Stomach (tissue), 9 donors: ENCODE measurements around the gene GGN. TPM values are rescaled to one million over a fixed set of nuclear protein-coding genes. Genes with fewer than 3 reads are reported as not detected.

Source experiments
- DNase-seq, 2 donors: peaks; one replicate each; pipeline versions ENCODE4 v3.0.0 to v3.0.0-alpha.2; 2013 to 2019
- H3K27ac ChIP-seq, 5 donors: fragments of 200-600 bp in 4 of 5; sonication (generic) in 4 of 5; one replicate each; pipeline ENCODE4 v1.5.1; 2013 to 2019; ENCODE audit warnings: mild to moderate bottlenecking in 1 of 5, moderate library complexity in 1 of 5
- H3K27me3 ChIP-seq, 3 donors: fragments of 200-600 bp; sonication (generic); one replicate each; pipeline ENCODE4 v1.5.1; 2017 to 2019; ENCODE audit warnings: mixed run types in 1 of 3
- H3K36me3 ChIP-seq, 4 donors: fragments of 200-600 bp; sonication (generic); 1 replicate in 3 of 4; 2 replicates in 1 of 4; pipeline ENCODE4 v1.5.1; 2016 to 2019
- H3K4me1 ChIP-seq, 4 donors: fragments of 200-600 bp; sonication (generic); one replicate each; pipeline ENCODE4 v1.5.1; 2016 to 2019
- H3K4me3 ChIP-seq, 4 donors: fragments of 200-600 bp; sonication (generic) in 3 of 4; one replicate each; pipeline ENCODE4 v1.5.1; 2016 to 2019; ENCODE audit warnings: mild to moderate bottlenecking in 1 of 4
- H3K9me3 ChIP-seq, 4 donors: fragments of 200-600 bp; sonication (generic); one replicate each; pipeline ENCODE4 v1.5.1; 2016 to 2019
- EP300 ChIP-seq: sonication (generic); formaldehyde crosslinking; IDR thresholded peaks from one replicate; pipeline ENCODE4 v1.6.1; 2017; ENCODE audit warnings: antibody characterized with exemption
- POLR2A ChIP-seq, 4 donors: fragments of 450-650 bp; IDR thresholded peaks; one replicate each; pipeline ENCODE4 v1.6.1; 2016; ENCODE audit warnings: antibody characterized with exemption in 4 of 4, control low read depth in 2 of 4, mild to moderate bottlenecking in 1 of 4, moderate library complexity in 1 of 4
- POLR2AphosphoS5 ChIP-seq, 3 donors: sonication (generic); formaldehyde crosslinking; IDR thresholded peaks; one replicate each; pipeline ENCODE4 v1.6.1; 2016; ENCODE audit warnings: antibody characterized with exemption in 3 of 3
- WGBS, 5 donors: extraction: QIAGEN DNeasy Blood & Tissue Kit in 3 of 5; methylation state at CpG; one replicate each; pipeline versions ENCODE4 v1.1.5 to v1.1.7; 2013 to 2018; 5-methylcytosine and 5-hydroxymethylcytosine counted together
- intact Hi-C: fragments of 100-400 bp; cut with DNase I; formaldehyde crosslinking; loops from one replicate; pipeline ENCODE4 v1.15.1; 2023; ENCODE audit warnings: low total_unique reads
- polyA plus RNA-seq, 3 donors: library from polyadenylated mRNA; stranded (reverse); fragments of 200-250 nt; gene quantifications; one replicate each; pipeline ENCODE4 v1.2.3, GENCODE V29; 2013
- total RNA-seq, 5 donors: library from RNA; depleted of rRNA; stranded (reverse); fragments of >200 nt; gene quantifications; one replicate each; pipeline versions ENCODE4 v1.1.0 to v1.2.3, GENCODE V29; 2014 to 2016
- TF ChIP-seq, protein P1 (sequence below), 7 experiments: fragments of 450-650 bp in 4 of 7; fragments of 200-600 bp in 3 of 7; sonication (generic) in 3 of 7; IDR thresholded peaks; one replicate each; pipeline ENCODE4 v1.5.1; 2016 to 2019; ENCODE audit warnings: antibody characterized with exemption in 7 of 7, control low read depth in 2 of 7, mild to moderate bottlenecking in 1 of 7
- donor health status: healthy with polysubstance abuse.
- donor health status: Bipolar disorder and iron deficiency.
- donor health status: healthy.

The GGN gene
- total and polyA plus RNA-seq, 8 donors: 0.19 to 0.30 TPM; not detected in 6

DNA sequence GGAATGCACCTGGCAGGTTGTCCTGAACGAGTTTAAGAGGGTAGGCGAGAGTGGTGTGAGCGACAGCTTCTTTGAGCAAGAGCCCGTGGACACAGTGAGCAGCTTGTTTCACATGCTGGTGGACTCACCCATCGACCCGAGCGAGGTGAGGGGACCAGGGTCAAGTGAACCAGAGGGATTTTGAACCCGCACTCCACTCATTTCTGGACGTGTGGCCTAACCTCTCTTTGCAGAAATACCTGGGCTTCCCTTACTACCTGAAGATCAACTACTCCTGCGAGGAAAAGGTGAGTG lies 50.5 kb downstream of the GGN start:
- intact Hi-C loops: no loop called here
- no peaks in the 10 kb centered on the region for H3K9me3 ChIP-seq
- 52 to 64% (median 57%) methylated on average over 8 to 10 of the region's 10 CpGs for WGBS, 5 donors

DNA sequence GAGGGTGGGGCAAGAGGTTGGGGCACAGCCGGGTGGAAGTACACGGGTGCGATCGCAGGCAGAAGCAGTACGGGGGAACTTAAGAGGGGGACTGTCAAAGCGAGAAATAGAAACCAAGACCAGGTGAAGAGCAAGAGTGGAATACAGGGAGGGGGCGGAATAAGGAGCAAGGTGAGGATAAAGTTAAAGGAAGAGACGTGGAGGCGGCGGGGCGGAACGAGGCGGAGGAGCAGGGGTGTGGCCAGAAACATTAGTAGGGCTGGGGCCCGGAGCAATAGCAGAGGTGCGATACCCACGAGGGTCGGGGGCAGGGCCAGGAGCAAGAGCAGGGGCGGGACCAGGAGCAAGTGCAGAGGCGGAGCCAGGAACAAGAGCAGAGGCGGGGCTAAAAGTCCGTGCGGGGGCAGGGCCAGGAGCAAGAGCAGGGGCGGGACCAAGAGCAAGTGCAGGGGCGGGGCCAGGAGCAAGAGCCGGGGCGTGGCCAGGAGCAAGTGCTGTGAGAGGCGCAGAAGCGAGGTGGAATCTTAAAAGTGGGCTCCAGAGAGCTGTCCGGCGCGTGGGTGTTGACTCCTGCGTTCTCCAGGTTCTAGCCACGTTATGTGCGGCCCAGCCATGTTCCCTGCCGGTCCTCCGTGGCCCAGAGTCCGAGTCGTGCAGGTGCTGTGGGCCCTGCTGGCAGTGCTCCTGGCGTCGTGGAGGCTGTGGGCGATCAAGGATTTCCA lies 51.0 kb downstream of the GGN start:
- H3K4me1 ChIP-seq: peaks cover 7 to 27% (median 17%) of the 10 kb centered on the region in 4 donors
- no peaks in the 10 kb centered on the region for H3K27me3 ChIP-seq
- peaks cover 0 to 24% (median 0%) of the 10 kb centered on the region in 4 donors for H3K36me3 ChIP-seq
- peak; percentile 98 for DNase-seq
- intact Hi-C loops: no loop called here
- H3K9me3 ChIP-seq: no peaks in the 10 kb centered on the region
- 1 to 6% (median 3%) methylated on average over 41 of the region's 41 CpGs for WGBS, 5 donors
- H3K27ac ChIP-seq: peak overlapping the region; percentile 91 to 98 (median 97)
- TF ChIP-seq, protein P1, sequence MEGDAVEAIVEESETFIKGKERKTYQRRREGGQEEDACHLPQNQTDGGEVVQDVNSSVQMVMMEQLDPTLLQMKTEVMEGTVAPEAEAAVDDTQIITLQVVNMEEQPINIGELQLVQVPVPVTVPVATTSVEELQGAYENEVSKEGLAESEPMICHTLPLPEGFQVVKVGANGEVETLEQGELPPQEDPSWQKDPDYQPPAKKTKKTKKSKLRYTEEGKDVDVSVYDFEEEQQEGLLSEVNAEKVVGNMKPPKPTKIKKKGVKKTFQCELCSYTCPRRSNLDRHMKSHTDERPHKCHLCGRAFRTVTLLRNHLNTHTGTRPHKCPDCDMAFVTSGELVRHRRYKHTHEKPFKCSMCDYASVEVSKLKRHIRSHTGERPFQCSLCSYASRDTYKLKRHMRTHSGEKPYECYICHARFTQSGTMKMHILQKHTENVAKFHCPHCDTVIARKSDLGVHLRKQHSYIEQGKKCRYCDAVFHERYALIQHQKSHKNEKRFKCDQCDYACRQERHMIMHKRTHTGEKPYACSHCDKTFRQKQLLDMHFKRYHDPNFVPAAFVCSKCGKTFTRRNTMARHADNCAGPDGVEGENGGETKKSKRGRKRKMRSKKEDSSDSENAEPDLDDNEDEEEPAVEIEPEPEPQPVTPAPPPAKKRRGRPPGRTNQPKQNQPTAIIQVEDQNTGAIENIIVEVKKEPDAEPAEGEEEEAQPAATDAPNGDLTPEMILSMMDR (IDR thresholded peaks at IDR 0.05): no peak
- TF ChIP-seq EP300 (no peak), POLR2AphosphoS5 (IDR thresholded peaks at IDR 0.05) (peak in 1 of 3 donors; percentile 10), POLR2A (IDR thresholded peaks at IDR 0.05) (no peak)
- peak overlapping the region; percentile 61 to 79 (median 69) for H3K4me3 ChIP-seq

More for the DNA sequence above, 50.5 kb downstream of the GGN start:
- Histone ChIP-seq H3K4me1 (peaks cover 7 to 27% (median 17%) of the 10 kb centered on the region in 4 donors), H3K27me3 (no peaks in the 10 kb centered on the region), H3K4me3 (peak overlapping the region; percentile 61 to 79 (median 69)), H3K27ac (peak overlapping the region; percentile 91 to 98 (median 97)), H3K36me3 (peaks cover 0 to 24% (median 0%) of the 10 kb centered on the region in 4 donors)
- TF ChIP-seq POLR2A (IDR thresholded peaks at IDR 0.05): no peak
- TF ChIP-seq, protein P1 (IDR thresholded peaks at IDR 0.05): no peak
- no peak for DNase-seq

DNA sequence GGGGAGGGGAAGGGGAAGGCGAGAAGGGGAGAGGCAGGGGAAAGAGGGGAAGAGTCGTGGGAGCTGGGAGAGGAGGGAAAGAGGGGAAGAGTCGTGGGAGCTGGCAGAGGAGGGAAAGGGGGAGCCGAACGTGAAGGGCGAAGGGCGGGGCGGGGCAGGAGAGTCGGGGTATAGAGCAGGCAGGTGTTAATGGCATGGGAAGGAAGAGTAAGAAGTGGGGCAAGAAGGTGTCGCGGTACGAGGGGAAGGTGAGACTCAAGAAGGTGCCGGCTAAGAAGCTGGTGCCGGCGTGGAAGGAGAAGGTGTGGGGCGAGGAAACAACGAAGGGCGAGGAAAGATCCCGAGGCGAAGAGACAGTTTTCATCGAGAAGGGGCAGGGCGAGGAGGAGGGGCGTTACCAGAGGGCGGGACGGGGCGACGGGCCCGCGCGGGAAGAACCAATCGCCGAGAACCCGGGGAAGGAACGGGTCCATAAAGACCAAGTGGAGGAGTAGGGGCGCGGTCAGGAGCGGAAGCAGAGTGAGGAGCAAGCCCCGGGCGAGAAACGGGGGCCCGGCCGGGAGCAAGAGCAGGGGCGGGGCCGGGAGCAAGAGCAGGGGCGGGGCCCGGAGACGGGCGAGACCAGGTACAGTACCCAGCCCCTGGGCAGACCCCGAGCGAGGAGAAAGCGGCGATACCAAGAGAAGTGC lies 51.7 kb downstream of the GGN start:
- TF ChIP-seq EP300 (no peak), POLR2A (IDR thresholded peaks at IDR 0.05) (no peak), POLR2AphosphoS5 (IDR thresholded peaks at IDR 0.05) (peak; percentile 66 to 90 (median 73))
- TF ChIP-seq, protein P1 (IDR thresholded peaks at IDR 0.05): no peak
- intact Hi-C loops: no loop called here
- peak; percentile 97 to 98 for DNase-seq

More for the DNA sequence above, 51.7 kb downstream of the GGN start:
- H3K36me3 ChIP-seq: peaks cover 0 to 21% (median 0%) of the 10 kb centered on the region in 4 donors
- 0 to 1% (median 1%) methylated on average over 46 to 52 of the region's 52 CpGs for WGBS, 5 donors
- peak overlapping the region; percentile 61 to 79 (median 69) for H3K4me3 ChIP-seq
- H3K27me3 ChIP-seq: no peaks in the 10 kb centered on the region
- H3K9me3 ChIP-seq: no peaks in the 10 kb centered on the region
- H3K27ac ChIP-seq: peak overlapping the region; percentile 91 to 98 (median 97)
- H3K4me1 ChIP-seq: peaks cover 7 to 27% (median 17%) of the 10 kb centered on the region in 4 donors

Other genes with a start within 250 kb of the GGN start
- gene DPF1, start 163.8 kb downstream of the GGN start, total RNA-seq: not detected
- under 1 TPM in 2 of 3 donors, not detected in 1; 0.12 to 0.43 TPM for gene DPF1, start 163.8 kb downstream of the GGN start, polyA plus RNA-seq
- 100 to 1,000 TPM in 1 of 5 donors, 10 to 100 TPM in 3, 1 to 10 TPM in 1; 8.8 to 197 (median 31.6) TPM for gene PPP1R14A, start 131.7 kb downstream of the GGN start, total RNA-seq
- gene PPP1R14A, start 131.7 kb downstream of the GGN start, polyA plus RNA-seq: 100 to 1,000 TPM in 1 of 3 donors, 10 to 100 TPM in 2; 53.2 to 138 (median 54.9) TPM
- 1,000 to 10,000 TPM in 1 of 5 donors, 100 to 1,000 TPM in 2, 10 to 100 TPM in 2; 29.8 to 1,508 (median 255) TPM for gene SPINT2, start 123.5 kb downstream of the GGN start, total RNA-seq
- 100 to 1,000 TPM in 2 of 3 donors, 10 to 100 TPM in 1; 54.5 to 255 (median 184) TPM for gene SPINT2, start 123.5 kb downstream of the GGN start, polyA plus RNA-seq
- gene C19orf33, start 83.8 kb downstream of the GGN start, total RNA-seq: 100 to 1,000 TPM in 3 of 5 donors, 10 to 100 TPM in 2; 33.5 to 287 (median 171) TPM
- gene C19orf33, start 83.8 kb downstream of the GGN start, polyA plus RNA-seq: 1,000 to 10,000 TPM in 2 of 3 donors, 100 to 1,000 TPM in 1; 388 to 1,069 (median 1,022) TPM
- 10 to 100 TPM in 2 of 5 donors, 1 to 10 TPM in 3; 4.7 to 30.4 (median 7.2) TPM for gene YIF1B, start 72.1 kb downstream of the GGN start, total RNA-seq
- 10 to 100 TPM; 18.8 to 28.0 (median 24.2) TPM for gene YIF1B, start 72.1 kb downstream of the GGN start, polyA plus RNA-seq
- gene KCNK6, start 68.2 kb downstream of the GGN start, total RNA-seq: 10 to 100 TPM in 2 of 5 donors, 1 to 10 TPM in 2, under 1 TPM in 1; under 0.01 to 32.2 (median 5.4) TPM
- gene KCNK6, start 68.2 kb downstream of the GGN start, polyA plus RNA-seq: 1 to 10 TPM; 3.2 to 10.0 (median 9.5) TPM
- 1 to 10 TPM in 3 of 5 donors, under 1 TPM in 1, not detected in 1; 0.45 to 9.7 (median 5.0) TPM for gene CATSPERG, start 52.2 kb downstream of the GGN start, total RNA-seq
- 1 to 10 TPM; 1.1 to 2.4 (median 2.0) TPM for gene CATSPERG, start 52.2 kb downstream of the GGN start, polyA plus RNA-seq
- gene PSMD8, start 13.5 kb downstream of the GGN start, total RNA-seq: 100 to 1,000 TPM in 2 of 5 donors, 10 to 100 TPM in 3; 10.7 to 282 (median 92.4) TPM
- 100 to 1,000 TPM in 2 of 3 donors, 10 to 100 TPM in 1; 99.3 to 150 (median 116) TPM for gene PSMD8, start 13.5 kb downstream of the GGN start, polyA plus RNA-seq
- 1 to 10 TPM in 2 of 5 donors, not detected in 3; 1.7 to 3.6 TPM for gene SPRED3, start 663 bp upstream of the GGN start, total RNA-seq
- gene SPRED3, start 663 bp upstream of the GGN start, polyA plus RNA-seq: under 1 TPM in 2 of 3 donors, not detected in 1; 0.12 to 0.33 TPM
- 100 to 1,000 TPM in 1 of 5 donors, 10 to 100 TPM in 3, 1 to 10 TPM in 1; 4.0 to 222 (median 18.7) TPM for gene FAM98C, start 15.1 kb upstream of the GGN start, total RNA-seq
- gene FAM98C, start 15.1 kb upstream of the GGN start, polyA plus RNA-seq: 10 to 100 TPM; 18.3 to 40.7 (median 35.1) TPM
- gene RASGRP4, start 38.2 kb upstream of the GGN start, total RNA-seq: 1 to 10 TPM in 2 of 5 donors, under 1 TPM in 1, not detected in 2; 0.55 to 8.4 (median 4.0) TPM
- gene RASGRP4, start 38.2 kb upstream of the GGN start, polyA plus RNA-seq: 1 to 10 TPM in 2 of 3 donors, under 1 TPM in 1; 0.40 to 1.8 (median 1.5) TPM
- gene RYR1, start 45.7 kb upstream of the GGN start, total RNA-seq: 10 to 100 TPM in 1 of 5 donors, 1 to 10 TPM in 2, under 1 TPM in 2; under 0.01 to 10.7 (median 1.7) TPM
- 1 to 10 TPM in 1 of 3 donors, under 1 TPM in 2; 0.46 to 3.6 (median 0.68) TPM for gene RYR1, start 45.7 kb upstream of the GGN start, polyA plus RNA-seq
- gene MAP4K1, start 229.9 kb upstream of the GGN start, total RNA-seq: 10 to 100 TPM in 1 of 5 donors, 1 to 10 TPM in 3, not detected in 1; 1.2 to 12.9 (median 5.2) TPM
- 1 to 10 TPM; 4.4 to 5.3 (median 5.0) TPM for gene MAP4K1, start 229.9 kb upstream of the GGN start, polyA plus RNA-seq
- 100 to 1,000 TPM; 203 to 889 (median 283) TPM for gene EIF3K, start 231.2 kb upstream of the GGN start, total RNA-seq
- gene EIF3K, start 231.2 kb upstream of the GGN start, polyA plus RNA-seq: 100 to 1,000 TPM; 347 to 495 (median 349) TPM